Globus pallidus (tissue), 1 donor: ENCODE measurements around the gene SLIT2.

ENCODE experiments used
- DNase-seq: peaks from one replicate; pipeline ENCODE4 v3.0.0-alpha.2; 2015; ENCODE audit warnings: low spot score

The SLIT2 gene

GRCh38 chr4:20299515-20299914, 47.8 kb downstream of the SLIT2 start:
- peak; percentile 61 for DNase-seq

- no peak for DNase-seq
These were observed 49.5 kb downstream of the SLIT2 start for GRCh38 chr4:20301161-20301560.
